Measurements from ENCODE around the gene FARSA.
"Not testable (repeated sequence)": the region's sequence is repeated elsewhere in the genome, so short reads cannot be mapped to it uniquely, and the experiment has no call there.

The FARSA gene

GRCh38 chr19:12937927-12938778 is 4.6 kb upstream of the FARSA start, which contains the start of gene CALR:
TSS of gene CALR (plus strand) at chr19:12938609. CDS start at chr19:12938680, 71 bp downstream.
- DNase-seq (ENCODE audit: extremely low read depth in 1 of 2, low read depth in 1 of 2), result peak; percentile 97 to 99

GRCh38 chr19:12937093-12937926 is 3.8 kb upstream of the FARSA start:
- DNase-seq (ENCODE audit: extremely low read depth in 1 of 2, low read depth in 1 of 2), result no peak

- no peak for DNase-seq (ENCODE audit: extremely low read depth in 1 of 2, low read depth in 1 of 2)
Measured at GRCh38 chr19:12936582-12936981, 3.1 kb upstream of the FARSA start.

- DNase-seq (ENCODE audit: extremely low read depth in 1 of 2, low read depth in 1 of 2), result no peak
Measured at GRCh38 chr19:12935071-12935470, 1.6 kb upstream of the FARSA start.

GRCh38 chr19:12932392-12933286 is 872 bp downstream of the FARSA start:
- no peak for DNase-seq (ENCODE audit: extremely low read depth in 1 of 2, low read depth in 1 of 2)

- DNase-seq (ENCODE audit: extremely low read depth in 1 of 2, low read depth in 1 of 2), result no peak
Measured at GRCh38 chr19:12930002-12930645, 3.4 kb downstream of the FARSA start.

- DNase-seq (ENCODE audit: extremely low read depth in 1 of 2, low read depth in 1 of 2), result no peak
Measured at GRCh38 chr19:12924621-12925310, 8.7 kb downstream of the FARSA start.

GRCh38 chr19:12922959-12923358 is 10.6 kb downstream of the FARSA start:
- DNase-seq (ENCODE audit: extremely low read depth in 1 of 2, low read depth in 1 of 2), result no peak

GRCh38 chr19:12921047-12921446 is 12.5 kb downstream of the FARSA start:
- no peak for DNase-seq (ENCODE audit: extremely low read depth in 1 of 2, low read depth in 1 of 2)

GRCh38 chr19:12918253-12918652 is 15.3 kb downstream of the FARSA start:
- no peak for DNase-seq (ENCODE audit: extremely low read depth in 1 of 2, low read depth in 1 of 2)

GRCh38 chr19:12915860-12916259 is 17.7 kb downstream of the FARSA start:
- DNase-seq (ENCODE audit: extremely low read depth in 1 of 2, low read depth in 1 of 2), result not testable (repeated sequence)

GRCh38 chr19:12913851-12914690 is 19.4 kb downstream of the FARSA start:
- DNase-seq (ENCODE audit: extremely low read depth in 1 of 2, low read depth in 1 of 2), result no peak

- DNase-seq (ENCODE audit: extremely low read depth in 1 of 2, low read depth in 1 of 2), result no peak
Measured at GRCh38 chr19:12913011-12913561, 20.4 kb downstream of the FARSA start.

GRCh38 chr19:12912571-12912970 is 20.9 kb downstream of the FARSA start:
- DNase-seq (ENCODE audit: extremely low read depth in 1 of 2, low read depth in 1 of 2), result no peak

GRCh38 chr19:12907166-12907565 is 26.3 kb downstream of the FARSA start:
- DNase-seq (ENCODE audit: extremely low read depth in 1 of 2, low read depth in 1 of 2), result no peak

GRCh38 chr19:12899891-12900518 is 33.5 kb downstream of the FARSA start:
- DNase-seq (ENCODE audit: extremely low read depth in 1 of 2, low read depth in 1 of 2), result peak; percentile 44 to 55

GRCh38 chr19:12896460-12896859 is 37.1 kb downstream of the FARSA start:
- no peak for DNase-seq (ENCODE audit: extremely low read depth in 1 of 2, low read depth in 1 of 2)

- DNase-seq (ENCODE audit: extremely low read depth in 1 of 2, low read depth in 1 of 2), result no peak
Measured at GRCh38 chr19:12893582-12893981, 39.9 kb downstream of the FARSA start.

Data from stimulated activated CD8-positive, alpha-beta memory T cell treated with anti-CD3 and anti-CD28 coated beads, Interleukin-7, amount 100 ng/mL, for 48 hours (primary cell).